ENCODE data around the gene BCOR. TPM values are rescaled to one million over a fixed set of nuclear protein-coding genes. Genes with fewer than 3 reads are reported as not detected.

BCOR gene
- total and polyA plus RNA-seq, 2 donors (not counting 1 experiment from before 2014, with no cell fraction given) = 3.0 to 5.8 TPM

- no peak overlapping the region for H3K27ac ChIP-seq (ENCODE audit: insufficient read depth, low read length)
- H2AFZ ChIP-seq (ENCODE audit: low read length) = no peak overlapping the region
- peaks cover 30% of the 10 kb centered on the region for H3K4me1 ChIP-seq (ENCODE audit: control insufficient read depth, extremely low read depth, insufficient read depth, low read length)
- H3K4me3 ChIP-seq (replicated peaks in 1 of 4; ENCODE audit: control extremely low read depth in 1 of 4, insufficient read depth in 1 of 4, low read depth in 3 of 4, low read length in 4 of 4) = no peak overlapping the region
- no peaks in the 10 kb centered on the region for H3K9me3 ChIP-seq (ENCODE audit: control insufficient read depth, insufficient read depth, low read depth, low read length)
- H3K79me2 ChIP-seq (ENCODE audit: control insufficient read depth, insufficient read depth, low read length) = peaks cover 9% of the 10 kb centered on the region
- TF ChIP-seq, protein P1, sequence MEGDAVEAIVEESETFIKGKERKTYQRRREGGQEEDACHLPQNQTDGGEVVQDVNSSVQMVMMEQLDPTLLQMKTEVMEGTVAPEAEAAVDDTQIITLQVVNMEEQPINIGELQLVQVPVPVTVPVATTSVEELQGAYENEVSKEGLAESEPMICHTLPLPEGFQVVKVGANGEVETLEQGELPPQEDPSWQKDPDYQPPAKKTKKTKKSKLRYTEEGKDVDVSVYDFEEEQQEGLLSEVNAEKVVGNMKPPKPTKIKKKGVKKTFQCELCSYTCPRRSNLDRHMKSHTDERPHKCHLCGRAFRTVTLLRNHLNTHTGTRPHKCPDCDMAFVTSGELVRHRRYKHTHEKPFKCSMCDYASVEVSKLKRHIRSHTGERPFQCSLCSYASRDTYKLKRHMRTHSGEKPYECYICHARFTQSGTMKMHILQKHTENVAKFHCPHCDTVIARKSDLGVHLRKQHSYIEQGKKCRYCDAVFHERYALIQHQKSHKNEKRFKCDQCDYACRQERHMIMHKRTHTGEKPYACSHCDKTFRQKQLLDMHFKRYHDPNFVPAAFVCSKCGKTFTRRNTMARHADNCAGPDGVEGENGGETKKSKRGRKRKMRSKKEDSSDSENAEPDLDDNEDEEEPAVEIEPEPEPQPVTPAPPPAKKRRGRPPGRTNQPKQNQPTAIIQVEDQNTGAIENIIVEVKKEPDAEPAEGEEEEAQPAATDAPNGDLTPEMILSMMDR (conservative IDR thresholded peaks at IDR 0.05 in 1 of 2, IDR thresholded peaks at IDR 0.05 in 1 of 2; ENCODE audit: low read depth in 1 of 2, low read length in 2 of 2) = no peak
- no peak for TF ChIP-seq EZH2 (IDR thresholded peaks at IDR 0.05; ENCODE audit: low read length, missing control alignments)
- DNase-seq (ENCODE audit: low read depth in 2 of 2) = no peak
- no peaks in the 10 kb centered on the region for H4K20me1 ChIP-seq (ENCODE audit: control insufficient read depth, extremely low read depth, insufficient read depth, low read length)
- no peak overlapping the region for H3K9ac ChIP-seq (ENCODE audit: insufficient read depth, low read length)
- H3K4me2 ChIP-seq (ENCODE audit: extremely low read depth, insufficient read depth, low read length) = no peak overlapping the region
- no peaks in the 10 kb centered on the region for H3K36me3 ChIP-seq (ENCODE audit: control insufficient read depth, insufficient read depth, low read length)
- H3K27me3 ChIP-seq (ENCODE audit: control insufficient read depth, insufficient read depth, low read length) = no peaks in the 10 kb centered on the region
Measured at GRCh38 chrX:40088803-40089540, 8.8 kb downstream of the BCOR start.

DNA sequence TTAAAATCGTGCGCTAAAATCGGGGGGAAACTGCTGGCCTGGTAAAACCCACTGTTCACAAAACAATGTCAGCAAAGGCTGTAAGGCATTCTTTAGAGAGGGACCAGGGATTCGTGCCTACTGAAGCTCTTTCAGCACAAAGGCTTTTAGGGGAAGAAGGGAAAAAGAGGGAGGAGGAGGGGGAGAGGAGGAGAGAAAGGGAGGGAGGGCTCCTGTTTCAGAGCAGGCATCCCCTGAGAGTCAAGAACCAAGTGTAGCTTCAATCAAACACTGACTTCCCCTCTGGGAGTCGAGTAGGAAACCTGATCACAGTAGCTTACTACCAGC lies 9.5 kb downstream of the BCOR start:
- no peaks in the 10 kb centered on the region for H3K36me3 ChIP-seq (ENCODE audit: control insufficient read depth, insufficient read depth, low read length)
- peaks cover 6% of the 10 kb centered on the region for H3K79me2 ChIP-seq (ENCODE audit: control insufficient read depth, insufficient read depth, low read length)
- H3K4me3 ChIP-seq (replicated peaks in 1 of 4; ENCODE audit: control extremely low read depth in 1 of 4, insufficient read depth in 1 of 4, low read depth in 3 of 4, low read length in 4 of 4) = no peak overlapping the region
- peaks cover 30% of the 10 kb centered on the region for H3K4me1 ChIP-seq (ENCODE audit: control insufficient read depth, extremely low read depth, insufficient read depth, low read length)
- H3K9ac ChIP-seq (ENCODE audit: insufficient read depth, low read length) = no peak overlapping the region
- peak overlapping the region; percentile 59 for H3K27ac ChIP-seq (ENCODE audit: insufficient read depth, low read length)
- DNase-seq (ENCODE audit: low read depth in 2 of 2) = no peak
- no peak overlapping the region for H2AFZ ChIP-seq (ENCODE audit: low read length)
- no peaks in the 10 kb centered on the region for H4K20me1 ChIP-seq (ENCODE audit: control insufficient read depth, extremely low read depth, insufficient read depth, low read length)
- no peak for TF ChIP-seq EZH2 (IDR thresholded peaks at IDR 0.05; ENCODE audit: low read length, missing control alignments)
- TF ChIP-seq, protein P1 (conservative IDR thresholded peaks at IDR 0.05 in 1 of 2, IDR thresholded peaks at IDR 0.05 in 1 of 2; ENCODE audit: low read depth in 1 of 2, low read length in 2 of 2) = no peak
- peak overlapping the region; percentile 71 for H3K4me2 ChIP-seq (ENCODE audit: extremely low read depth, insufficient read depth, low read length)
- H3K27me3 ChIP-seq (ENCODE audit: control insufficient read depth, insufficient read depth, low read length) = no peaks in the 10 kb centered on the region
- no peaks in the 10 kb centered on the region for H3K9me3 ChIP-seq (ENCODE audit: control insufficient read depth, insufficient read depth, low read depth, low read length)

- no peak overlapping the region for H3K9ac ChIP-seq (ENCODE audit: insufficient read depth, low read length)
- peaks cover 32% of the 10 kb centered on the region for H3K4me1 ChIP-seq (ENCODE audit: control insufficient read depth, extremely low read depth, insufficient read depth, low read length)
- H4K20me1 ChIP-seq (ENCODE audit: control insufficient read depth, extremely low read depth, insufficient read depth, low read length) = no peaks in the 10 kb centered on the region
Measured at GRCh38 chrX:40087425-40088298, 10.1 kb downstream of the BCOR start.

More at GRCh38 chrX:40087425-40088298, 10.1 kb downstream of the BCOR start:
- Histone ChIP-seq H3K4me3 (replicated peaks in 1 of 4; ENCODE audit: control extremely low read depth in 1 of 4, insufficient read depth in 1 of 4, low read depth in 3 of 4, low read length in 4 of 4) (no peak overlapping the region), H3K27me3 (ENCODE audit: control insufficient read depth, insufficient read depth, low read length) (no peaks in the 10 kb centered on the region), H3K4me2 (ENCODE audit: extremely low read depth, insufficient read depth, low read length) (peak overlapping the region; percentile 71), H3K9me3 (ENCODE audit: control insufficient read depth, insufficient read depth, low read depth, low read length) (no peaks in the 10 kb centered on the region), H3K36me3 (ENCODE audit: control insufficient read depth, insufficient read depth, low read length) (no peaks in the 10 kb centered on the region), H3K79me2 (ENCODE audit: control insufficient read depth, insufficient read depth, low read length) (peaks cover 4% of the 10 kb centered on the region), H3K27ac (ENCODE audit: insufficient read depth, low read length) (peak overlapping the region; percentile 59), H2AFZ (ENCODE audit: low read length) (no peak overlapping the region)
- peak in 1 of 2 donors; percentile 55 for DNase-seq (ENCODE audit: low read depth in 2 of 2)
- no peak for TF ChIP-seq EZH2 (IDR thresholded peaks at IDR 0.05; ENCODE audit: low read length, missing control alignments)
- TF ChIP-seq, protein P1 (conservative IDR thresholded peaks at IDR 0.05 in 1 of 2, IDR thresholded peaks at IDR 0.05 in 1 of 2; ENCODE audit: low read depth in 1 of 2, low read length in 2 of 2) = no peak

Measured in fibroblast of lung (primary cell).